Brain microvascular endothelial cell (primary cell): ENCODE results near the gene THPO.

Experiments
- DNase-seq: peaks from one replicate; pipeline ENCODE4 v3.0.0-alpha.2; 2020
- H3K27ac ChIP-seq: fragments of 250-450 bp; sonication (Bioruptor Pico); 2 replicates; pipeline ENCODE4 v1.5.1; 2020; ENCODE audit warnings: mild to moderate bottlenecking, moderate library complexity
- H3K27me3 ChIP-seq: fragments of 250-450 bp; sonication (Bioruptor Pico); replicated peaks from 2 replicates; pipeline ENCODE4 v1.5.1; 2020; ENCODE audit warnings: mild to moderate bottlenecking
- H3K36me3 ChIP-seq: fragments of 250-450 bp; sonication (Bioruptor Pico); replicated peaks from 2 replicates; pipeline ENCODE4 v1.5.1; 2020; ENCODE audit warnings: mild to moderate bottlenecking
- H3K4me3 ChIP-seq: 2 replicates; pipeline ENCODE4 v1.5.1; 2011; ENCODE audit warnings: low read depth, mild to moderate bottlenecking, control low read depth, low read length, moderate library complexity
- CTCF ChIP-seq: IDR thresholded peaks from 2 replicates; pipeline ENCODE4 v1.5.1; 2011; ENCODE audit warnings: low read depth, mild to moderate bottlenecking, moderate library complexity, low read length, control low read depth, inconsistent platforms; ENCODE audit errors: missing control alignments
- in situ Hi-C: cut with HindIII; loops from 2 replicates; pipeline ENCODE4 v1.10.0; 2017; ENCODE audit warnings: low sequenced_read_pairs, low pct_ligation_motif_present

The THPO gene

GRCh38 chr3:184335661-184336546 lies 42.1 kb downstream of the THPO start:
- H3K27me3 ChIP-seq = no peaks in the 10 kb centered on the region
- H3K4me3 ChIP-seq = peak overlapping the region; percentile 68
- in situ Hi-C loops = no loop called here
- DNase-seq = peak; percentile 68
- TF ChIP-seq CTCF = no peak
- H3K36me3 ChIP-seq = peaks cover 45% of the 10 kb centered on the region
- H3K27ac ChIP-seq = peak overlapping the region; percentile 83

DNA sequence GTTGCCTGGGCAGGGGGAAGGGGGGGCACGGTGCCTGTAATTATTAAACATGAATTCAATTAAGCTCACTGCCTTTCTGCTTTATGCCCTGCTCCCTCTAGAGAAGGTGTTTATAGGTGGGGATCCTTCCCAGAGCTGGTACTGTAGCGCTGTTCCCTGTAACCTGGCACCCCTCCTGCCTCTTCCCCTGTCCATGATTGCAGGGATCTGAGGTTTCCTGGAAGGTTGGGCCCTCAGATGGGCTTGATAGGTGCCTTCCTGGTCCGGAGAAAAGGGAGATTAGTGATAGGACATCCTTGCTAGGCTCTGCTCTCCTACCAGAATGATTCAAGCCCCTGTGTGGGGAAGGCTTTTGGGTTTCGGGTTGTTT lies 42.7 kb downstream of the THPO start:
- Histone ChIP-seq H3K27ac (peak overlapping the region; percentile 83), H3K4me3 (peak overlapping the region; percentile 68), H3K36me3 (peaks cover 51% of the 10 kb centered on the region), H3K27me3 (no peaks in the 10 kb centered on the region)
- no peak for DNase-seq
- no peak for TF ChIP-seq CTCF
- in situ Hi-C loops = no loop called here

- Histone ChIP-seq H3K4me3 (no peak overlapping the region), H3K27ac (peak overlapping the region; percentile 83), H3K36me3 (peaks cover 58% of the 10 kb centered on the region), H3K27me3 (no peaks in the 10 kb centered on the region)
- no peak for TF ChIP-seq CTCF
- DNase-seq = peak; percentile 81
- in situ Hi-C loops = no loop called here
Measured at GRCh38 chr3:184334470-184335158, 43.4 kb downstream of the THPO start.

GRCh38 chr3:184333700-184334099 lies 44.3 kb downstream of the THPO start:
- Histone ChIP-seq H3K4me3 (no peak overlapping the region), H3K27me3 (no peaks in the 10 kb centered on the region), H3K27ac (peak overlapping the region; percentile 83), H3K36me3 (peaks cover 67% of the 10 kb centered on the region)
- TF ChIP-seq CTCF = no peak
- DNase-seq = no peak
- in situ Hi-C loops = no loop called here

- Histone ChIP-seq H3K36me3 (peaks cover 72% of the 10 kb centered on the region), H3K4me3 (no peak overlapping the region), H3K27me3 (no peaks in the 10 kb centered on the region), H3K27ac (peak overlapping the region; percentile 83)
- DNase-seq = no peak
- in situ Hi-C loops = no loop called here
- no peak for TF ChIP-seq CTCF
Measured at GRCh38 chr3:184333190-184333589, 44.8 kb downstream of the THPO start.
